GM19324 (cell line): ENCODE results near the gene MACROD2.
"Not testable (repeated sequence)": the region's sequence is repeated elsewhere in the genome, so short reads cannot be mapped to it uniquely, and the experiment has no call there.

Experiments used
- ATAC-seq: cut with Tn5 transposase; IDR thresholded peaks from one replicate; pipeline ENCODE4 v1.9.1; 2021; ENCODE audit warnings: mild to moderate bottlenecking, moderate library complexity; ENCODE audit not compliant: unreplicated experiment, low FRiP score

MACROD2 gene

GRCh38 chr20:15162079-15162647, 1166.8 kb downstream of the MACROD2 start:
- ATAC-seq = peak; percentile 76

GRCh38 chr20:15163632-15164031, 1168.3 kb downstream of the MACROD2 start:
- ATAC-seq = no peak

DNA sequence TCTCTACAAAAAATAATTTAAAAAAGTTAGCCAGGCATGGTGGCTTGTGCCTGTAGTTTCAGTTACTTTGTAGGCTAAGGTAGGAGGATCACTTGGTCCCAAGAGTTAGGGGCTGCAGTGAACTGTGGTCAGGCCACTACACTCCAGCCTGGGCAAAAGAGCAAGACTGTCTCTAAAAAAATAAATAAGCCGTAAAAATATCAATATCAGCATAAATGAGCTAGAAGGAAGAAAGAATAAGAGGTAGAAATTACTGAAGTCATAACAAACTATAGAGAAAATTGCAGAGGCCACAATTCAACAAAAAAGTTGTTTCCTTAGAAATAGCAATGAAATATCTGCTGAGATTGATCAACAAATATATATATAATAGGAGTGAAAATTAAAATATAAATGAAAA, 1169.4 kb downstream of the MACROD2 start:
- ATAC-seq = no peak

GRCh38 chr20:15166744-15167143, 1171.4 kb downstream of the MACROD2 start:
- ATAC-seq = no peak

GRCh38 chr20:15171016-15171415, 1175.7 kb downstream of the MACROD2 start:
- ATAC-seq = no peak

DNA sequence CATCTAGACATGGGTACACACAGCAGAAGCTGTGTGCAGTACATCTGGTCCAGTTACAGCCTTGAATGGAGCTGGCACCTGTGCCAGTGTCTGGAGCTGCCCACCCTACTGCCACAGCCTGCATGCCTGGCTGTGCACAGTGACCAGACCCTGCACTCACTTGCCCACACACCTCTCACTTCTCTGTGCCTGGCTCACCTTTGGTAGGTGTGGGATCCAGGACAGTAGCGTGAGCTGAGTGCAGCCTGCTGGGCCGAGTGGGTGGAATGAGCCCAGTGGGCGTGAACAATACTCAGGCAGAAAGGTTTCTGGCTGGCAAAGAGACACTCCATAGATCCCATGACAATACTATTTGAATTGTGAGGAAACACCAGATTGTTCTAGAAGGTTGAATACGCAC, 1181.6 kb downstream of the MACROD2 start:
- ATAC-seq = no peak

DNA sequence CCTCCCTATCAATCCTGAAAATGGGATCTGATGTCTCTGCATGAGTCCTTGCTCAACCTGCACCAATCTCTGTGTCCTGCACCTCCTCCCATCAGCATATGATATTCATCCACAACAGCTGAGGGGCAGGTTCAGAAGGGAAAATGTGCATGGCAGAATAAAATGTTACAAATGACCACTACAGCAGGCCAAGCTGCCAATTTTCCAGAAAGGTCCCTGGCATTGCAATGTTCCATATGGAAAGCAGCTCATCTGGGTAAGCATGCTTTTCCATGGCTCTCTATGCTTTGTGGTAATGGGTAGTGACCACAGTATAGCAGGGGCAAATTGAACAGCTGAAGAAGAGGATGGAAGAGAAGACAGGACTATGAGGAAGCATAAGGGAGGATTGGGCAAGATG, 1183.3 kb downstream of the MACROD2 start:
- ATAC-seq = no peak

GRCh38 chr20:15179381-15179780, 1184.1 kb downstream of the MACROD2 start:
- ATAC-seq = no peak

DNA sequence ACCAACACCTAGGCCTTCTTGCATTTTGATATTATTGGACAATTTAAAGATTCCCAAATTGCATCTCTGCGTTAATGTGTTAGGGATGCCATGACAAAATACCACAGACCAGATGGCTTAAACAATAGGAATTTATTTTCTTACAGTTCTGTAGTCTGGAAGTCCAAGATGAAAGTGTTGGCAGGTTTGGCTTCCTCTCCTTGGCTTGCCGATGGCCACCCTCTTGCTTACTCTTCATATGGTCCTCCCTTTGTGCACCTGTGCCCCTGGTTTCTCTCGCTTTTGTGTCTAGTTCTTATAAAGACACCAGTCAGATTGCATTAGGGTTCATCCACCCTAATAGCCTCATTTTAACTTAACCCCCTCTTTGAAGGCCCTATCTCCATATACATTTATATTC, 1184.5 kb downstream of the MACROD2 start:
- no peak for ATAC-seq

DNA sequence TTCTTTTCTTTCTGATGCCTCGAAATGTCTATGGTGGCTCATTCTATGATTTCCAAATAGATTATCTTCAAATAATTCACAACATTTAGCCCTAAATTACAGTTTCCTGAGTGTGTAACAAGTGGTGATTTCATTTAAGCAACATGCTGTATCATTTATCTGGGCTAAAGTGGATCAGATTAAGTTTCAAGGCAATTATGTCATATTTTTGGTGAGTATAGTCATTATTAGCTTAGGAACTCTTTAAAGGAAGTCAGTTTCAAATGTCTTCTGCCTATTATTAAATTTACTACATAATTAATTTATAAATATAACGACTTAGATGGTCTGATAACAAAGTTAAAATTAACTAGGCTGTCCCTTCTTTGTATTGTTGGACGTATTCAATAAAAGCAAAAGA, 1190.0 kb downstream of the MACROD2 start:
- no peak for ATAC-seq

DNA sequence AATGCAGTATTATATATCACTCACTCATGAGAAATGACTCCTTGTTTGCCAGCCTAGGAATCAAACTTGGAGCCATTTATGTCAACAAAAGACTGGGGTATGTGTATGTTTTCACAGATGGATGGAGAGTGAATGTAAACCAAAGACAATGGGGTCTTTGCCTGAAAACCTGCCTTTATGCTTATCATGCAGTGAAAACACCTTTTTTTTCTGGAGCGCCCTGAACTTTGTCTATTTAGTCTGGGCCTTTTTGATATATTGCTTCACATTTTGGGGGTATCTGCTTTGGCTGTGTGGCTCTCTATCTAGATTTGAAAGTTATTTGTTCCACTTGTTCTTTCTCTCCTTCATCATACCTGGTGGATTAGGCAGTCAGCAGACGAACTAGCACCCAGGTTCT, 1190.6 kb downstream of the MACROD2 start:
- ATAC-seq = no peak

GRCh38 chr20:15187612-15188011, 1192.3 kb downstream of the MACROD2 start:
- no peak for ATAC-seq

DNA sequence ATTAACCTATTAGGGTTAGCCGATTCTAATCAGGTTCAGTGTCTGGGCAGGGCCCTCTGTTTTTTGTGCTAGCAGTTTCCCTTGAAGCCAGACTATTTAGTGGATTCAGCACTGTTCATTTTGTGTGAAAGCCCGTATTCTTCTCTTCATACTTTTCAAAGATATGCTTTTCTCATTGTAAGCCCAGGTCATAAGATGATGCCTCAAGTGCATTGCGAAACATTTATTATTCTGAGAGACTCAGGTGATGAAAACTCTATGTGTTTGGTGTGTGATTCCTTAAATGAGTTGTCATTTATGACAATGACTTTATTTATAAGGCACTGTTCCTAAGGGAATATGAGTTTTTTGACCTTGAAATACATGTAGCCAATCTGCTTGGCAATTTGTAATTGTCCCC, 1193.1 kb downstream of the MACROD2 start:
- ATAC-seq = no peak

DNA sequence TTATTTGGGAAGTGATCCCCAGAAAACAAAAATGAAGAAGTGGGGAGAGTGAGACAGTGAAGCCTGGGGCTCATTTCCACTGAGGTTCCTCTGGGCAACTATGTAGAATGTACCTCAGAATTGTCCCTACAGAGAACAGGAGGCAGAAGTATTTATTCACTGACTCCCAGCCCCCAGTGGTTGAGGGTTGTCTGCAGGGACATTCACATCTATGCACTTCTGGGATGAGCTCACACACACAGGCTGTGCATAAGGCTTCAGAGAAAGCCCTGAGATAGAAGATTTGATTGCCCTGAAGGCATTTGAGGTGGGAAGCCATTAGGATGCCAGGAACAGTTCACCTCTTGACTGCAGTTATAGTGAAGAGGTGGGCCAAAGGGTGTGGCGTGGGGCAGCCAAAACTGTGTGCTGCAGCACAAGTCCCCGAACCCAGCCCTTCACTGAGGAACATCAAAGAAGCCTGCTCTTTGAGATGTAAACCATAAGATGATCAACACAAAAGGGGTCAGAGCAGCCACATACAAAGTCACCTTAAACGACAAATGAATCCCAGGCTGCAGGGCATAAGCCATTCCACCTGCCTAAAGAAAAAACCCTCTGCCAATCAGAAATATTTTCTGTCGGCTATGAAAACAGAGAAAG, 1195.9 kb downstream of the MACROD2 start:
- ATAC-seq = no peak

DNA sequence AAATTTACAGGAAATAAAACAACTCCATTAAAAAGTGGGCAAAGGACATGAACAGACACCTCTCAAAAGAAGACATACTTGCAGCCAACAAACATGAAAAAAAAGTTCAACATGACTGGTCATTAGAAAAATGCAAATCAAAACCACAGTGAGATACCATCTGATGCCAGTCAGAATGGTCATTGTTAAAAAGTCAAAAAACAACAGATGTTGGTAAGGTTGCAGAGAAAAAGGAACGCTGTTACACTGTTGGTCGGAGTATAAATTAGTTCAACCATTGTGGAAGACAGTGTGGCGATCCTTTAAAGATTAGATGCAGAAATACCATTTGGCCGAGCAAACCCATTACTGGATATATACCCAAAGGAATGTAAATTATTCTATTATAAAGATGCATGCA, 1200.1 kb downstream of the MACROD2 start:
- ATAC-seq = no peak

DNA sequence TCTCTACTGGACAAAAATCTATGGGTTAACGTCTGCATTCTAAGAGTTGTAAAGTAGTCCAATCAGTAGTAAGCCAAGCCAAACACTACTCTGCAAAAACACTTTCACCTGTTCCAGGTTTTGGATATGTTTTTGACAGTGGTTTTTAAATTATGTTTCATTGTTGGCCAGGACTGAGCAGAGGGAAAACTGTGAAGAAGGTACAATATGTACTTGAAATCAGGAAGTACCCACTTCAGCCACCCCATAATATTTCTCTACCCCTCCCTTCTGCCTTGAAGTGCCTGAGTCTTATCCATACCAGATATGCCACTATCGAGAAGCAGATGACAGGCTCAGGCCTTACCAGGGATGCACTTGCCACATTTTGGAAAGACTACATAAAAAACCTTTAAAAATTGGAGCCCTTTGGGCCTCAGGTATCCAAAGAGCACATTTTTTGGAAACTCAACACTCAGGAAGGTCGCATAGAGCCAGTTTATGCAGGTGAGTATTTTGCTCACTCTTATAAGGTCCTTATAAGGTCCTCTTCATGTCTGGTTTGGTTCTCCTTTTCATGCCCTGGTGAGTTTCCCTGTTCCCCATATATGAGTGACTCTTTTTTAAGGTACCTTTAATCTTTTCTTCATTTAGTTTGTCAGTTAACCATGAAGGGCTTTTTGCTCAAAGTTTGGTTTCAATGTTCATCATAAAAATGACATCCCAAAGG, 1201.4 kb downstream of the MACROD2 start:
- ATAC-seq = no peak

DNA sequence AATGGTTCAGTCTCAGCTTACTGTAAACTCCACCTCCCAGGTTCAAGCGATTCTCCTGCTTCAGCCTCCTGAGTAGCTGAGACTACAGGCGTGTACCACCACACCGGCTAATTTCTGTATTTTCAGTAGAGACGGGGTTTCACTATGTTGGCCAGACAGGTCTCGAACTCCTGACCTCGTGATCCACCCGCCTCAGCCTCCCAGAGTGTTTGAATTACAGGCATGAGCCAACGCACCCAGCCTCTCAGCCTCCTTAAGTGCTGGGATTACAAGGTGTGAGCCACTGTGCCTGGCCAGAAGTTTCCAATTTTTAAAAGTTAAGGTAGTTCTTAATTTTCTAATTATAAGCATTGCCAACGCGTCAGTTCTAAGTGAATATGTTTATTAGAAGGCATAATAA, 1202.7 kb downstream of the MACROD2 start:
- ATAC-seq = not testable (repeated sequence)

GRCh38 chr20:15199698-15200097, 1204.4 kb downstream of the MACROD2 start:
- ATAC-seq = no peak

GRCh38 chr20:15200147-15200565, 1204.8 kb downstream of the MACROD2 start:
- ATAC-seq = no peak

- ATAC-seq = no peak
Observed at GRCh38 chr20:15201602-15202001, 1206.3 kb downstream of the MACROD2 start.

DNA sequence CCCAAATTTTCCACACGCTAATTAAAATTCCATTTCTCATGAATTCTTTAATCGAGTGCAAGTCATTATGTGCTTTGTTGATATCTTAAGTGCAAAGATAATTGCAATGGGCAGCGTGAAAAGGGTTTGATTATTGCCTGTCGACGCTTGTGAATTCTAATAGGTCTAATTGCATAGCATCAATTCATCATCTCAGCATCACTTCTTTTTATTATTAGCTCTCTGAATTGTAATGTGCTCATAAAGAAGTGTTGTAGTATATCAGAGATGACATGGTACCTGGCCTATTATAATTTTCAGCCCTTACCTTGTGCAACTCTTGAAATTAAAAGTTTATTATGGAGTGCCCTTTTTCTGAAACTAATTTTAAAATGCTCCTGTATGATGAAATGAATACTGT, 1208.9 kb downstream of the MACROD2 start:
- ATAC-seq = no peak

- no peak for ATAC-seq
Observed at GRCh38 chr20:15205028-15205427, 1209.7 kb downstream of the MACROD2 start.
